Muscle of leg (tissue), 11 donors: ENCODE measurements around the gene SREBF2. TPM values are rescaled to one million over a fixed set of nuclear protein-coding genes. Genes with fewer than 3 reads are reported as not detected.

Source experiments
- DNase-seq: peaks from one replicate; pipeline ENCODE4 v3.0.0; 2013
- H3K27ac ChIP-seq: one replicate; pipeline ENCODE4 v1.5.1; 2013; ENCODE audit warnings: mild to moderate bottlenecking, low read length, control low read depth
- H3K27me3 ChIP-seq: one replicate; pipeline ENCODE4 v1.6.1; 2013; ENCODE audit warnings: low read length; ENCODE audit not compliant: control insufficient read depth, insufficient read depth
- H3K36me3 ChIP-seq: one replicate; pipeline ENCODE4 v1.6.1; 2013; ENCODE audit warnings: low read length; ENCODE audit not compliant: control insufficient read depth, insufficient read depth
- H3K4me1 ChIP-seq: one replicate; pipeline ENCODE4 v1.6.1; 2013; ENCODE audit warnings: low read length; ENCODE audit not compliant: control insufficient read depth, insufficient read depth
- H3K4me3 ChIP-seq: one replicate; pipeline ENCODE4 v1.5.1; 2013; ENCODE audit warnings: low read length, control low read depth
- H3K9me3 ChIP-seq: replicated peaks from 2 replicates; pipeline ENCODE4 v1.6.1; 2013; ENCODE audit warnings: low read depth, low read length; ENCODE audit not compliant: control insufficient read depth
- WGBS: methylation state at CpG from one replicate; pipeline ENCODE4 v1.1.5; 2013; ENCODE audit warnings: missing lambda C conversion rate; ENCODE audit not compliant: insufficient coverage; 5-methylcytosine and 5-hydroxymethylcytosine counted together
- polyA plus RNA-seq, 8 donors: library from polyadenylated mRNA; unstranded; fragments of 120-200 nt; gene quantifications; one replicate each; pipeline versions ENCODE4 v1.2.1 to v1.2.3, GENCODE V29; 2013; ENCODE audit warnings: inconsistent platforms in 1 of 8, low replicate concordance in 1 of 8; ENCODE audit not compliant: insufficient read length in 8 of 8, insufficient read depth in 1 of 8
- total RNA-seq: library from RNA; stranded (reverse); fragments of 120-200 nt; gene quantifications from one replicate; pipeline ENCODE4 v1.2.4, GENCODE V29; 2013

Gene SREBF2
- total and polyA plus RNA-seq, 9 donors, result 30.9 to 106 (median 81.2) TPM

GRCh38 chr22:41840216-41840615 lies 7.3 kb downstream of the SREBF2 start:
- WGBS, result 87% methylated on average over 4 of the region's 5 CpGs
- Histone ChIP-seq H3K27me3 (no peaks in the 10 kb centered on the region), H3K36me3 (peaks cover 50% of the 10 kb centered on the region), H3K4me1 (peaks cover 6% of the 10 kb centered on the region), H3K9me3 (no peaks in the 10 kb centered on the region), H3K27ac (peak overlapping the region; percentile 1), H3K4me3 (no peak overlapping the region)
- no peak for DNase-seq

GRCh38 chr22:41841085-41841712 lies 8.3 kb downstream of the SREBF2 start:
- H3K27ac ChIP-seq, result no peak overlapping the region
- no peaks in the 10 kb centered on the region for H3K9me3 ChIP-seq
- no CpG with 5 or more reads among the region's 3 CpGs for WGBS
- H3K4me3 ChIP-seq, result no peak overlapping the region
- H3K4me1 ChIP-seq, result peaks cover 11% of the 10 kb centered on the region
- H3K36me3 ChIP-seq, result peaks cover 42% of the 10 kb centered on the region
- no peaks in the 10 kb centered on the region for H3K27me3 ChIP-seq
- no peak for DNase-seq

- 88% methylated on average over 5 of the region's 8 CpGs for WGBS
- peaks cover 28% of the 10 kb centered on the region for H3K36me3 ChIP-seq
- H3K9me3 ChIP-seq, result no peaks in the 10 kb centered on the region
- H3K4me1 ChIP-seq, result peaks cover 12% of the 10 kb centered on the region
- no peak overlapping the region for H3K4me3 ChIP-seq
- no peaks in the 10 kb centered on the region for H3K27me3 ChIP-seq
- DNase-seq, result no peak
- H3K27ac ChIP-seq, result no peak overlapping the region
Measured at GRCh38 chr22:41842996-41843970, 10.4 kb downstream of the SREBF2 start.

GRCh38 chr22:41844036-41844435 lies 11.1 kb downstream of the SREBF2 start:
- no CpG with 5 or more reads among the region's 1 CpG for WGBS
- no peak for DNase-seq
- H3K4me1 ChIP-seq, result peaks cover 12% of the 10 kb centered on the region
- no peak overlapping the region for H3K27ac ChIP-seq
- H3K9me3 ChIP-seq, result no peaks in the 10 kb centered on the region
- H3K36me3 ChIP-seq, result peaks cover 23% of the 10 kb centered on the region
- H3K27me3 ChIP-seq, result no peaks in the 10 kb centered on the region
- H3K4me3 ChIP-seq, result no peak overlapping the region

DNA sequence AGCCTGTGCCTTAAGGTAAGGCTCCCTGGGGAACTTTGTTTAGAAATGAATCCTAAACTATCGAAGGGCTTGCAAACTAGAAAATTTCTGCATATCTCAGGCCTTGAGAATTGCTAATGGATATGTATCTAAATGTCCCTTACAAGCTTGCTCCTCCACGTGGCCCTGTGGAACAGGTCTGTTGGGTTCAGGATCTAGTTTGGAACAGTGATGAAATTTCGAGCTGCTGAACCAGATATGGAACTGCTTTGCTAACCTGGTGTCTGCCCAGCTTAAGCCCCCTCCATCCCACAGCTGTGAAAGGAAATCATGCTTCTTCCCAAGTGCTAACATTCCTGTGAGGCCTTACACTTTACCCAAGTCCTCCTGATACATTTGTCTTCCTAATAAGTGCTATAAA lies 11.6 kb downstream of the SREBF2 start:
- H3K9me3 ChIP-seq, result no peaks in the 10 kb centered on the region
- 40% methylated on average over 2 of the region's 3 CpGs for WGBS
- peaks cover 12% of the 10 kb centered on the region for H3K4me1 ChIP-seq
- H3K4me3 ChIP-seq, result no peak overlapping the region
- no peak for DNase-seq
- H3K27me3 ChIP-seq, result no peaks in the 10 kb centered on the region
- peaks cover 19% of the 10 kb centered on the region for H3K36me3 ChIP-seq
- H3K27ac ChIP-seq, result no peak overlapping the region

GRCh38 chr22:41845380-41846267 lies 12.7 kb downstream of the SREBF2 start:
- WGBS, result 74% methylated on average over 3 of the region's 4 CpGs
- no peak for DNase-seq
- Histone ChIP-seq H3K27ac (peak overlapping the region; percentile 17), H3K9me3 (no peaks in the 10 kb centered on the region), H3K27me3 (no peaks in the 10 kb centered on the region), H3K4me3 (no peak overlapping the region), H3K4me1 (peaks cover 11% of the 10 kb centered on the region), H3K36me3 (peaks cover 12% of the 10 kb centered on the region)

DNA sequence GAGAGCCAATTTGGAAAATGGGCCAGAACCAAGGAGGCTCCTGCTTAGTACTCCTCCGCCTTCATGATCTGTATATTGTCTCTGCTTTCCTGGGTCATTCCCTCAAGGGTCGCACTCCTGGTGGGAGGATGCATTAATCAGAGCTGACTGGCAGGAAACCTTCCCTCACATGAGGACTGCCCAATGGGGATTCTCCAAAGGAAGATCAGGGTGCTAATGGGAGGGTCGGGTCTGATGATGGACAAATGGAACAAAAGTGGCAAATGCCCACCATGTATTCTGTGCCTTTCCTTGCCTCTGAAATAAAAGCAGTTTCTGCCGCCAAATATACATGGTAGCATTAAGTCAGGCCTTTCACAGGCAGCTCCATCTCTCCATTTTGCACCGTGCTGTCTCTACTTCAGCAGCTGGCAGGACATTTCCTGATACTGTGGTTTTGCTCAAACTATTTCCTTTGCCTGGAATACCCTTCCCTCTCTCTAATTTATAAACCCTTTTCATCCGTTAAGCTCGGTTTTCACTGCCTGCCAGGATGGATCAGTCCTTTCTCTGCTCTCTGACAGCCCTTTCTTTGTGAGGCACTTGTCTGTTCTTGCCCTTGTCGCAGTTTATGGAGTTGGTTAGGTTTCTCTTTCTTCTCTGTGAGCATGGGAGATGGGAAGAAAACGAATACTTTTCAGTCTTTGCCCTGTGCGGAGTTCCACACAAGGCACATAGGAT lies 13.5 kb downstream of the SREBF2 start:
- Histone ChIP-seq H3K4me3 (no peak overlapping the region), H3K9me3 (no peaks in the 10 kb centered on the region), H3K27ac (peak overlapping the region; percentile 17), H3K27me3 (no peaks in the 10 kb centered on the region), H3K4me1 (peaks cover 6% of the 10 kb centered on the region), H3K36me3 (peaks cover 8% of the 10 kb centered on the region)
- WGBS, result 51% methylated on average over 4 of the region's 10 CpGs
- DNase-seq, result no peak

GRCh38 chr22:41847300-41847699 lies 14.4 kb downstream of the SREBF2 start:
- no peaks in the 10 kb centered on the region for H3K27me3 ChIP-seq
- no CpG with 5 or more reads among the region's 2 CpGs for WGBS
- DNase-seq, result no peak
- no peaks in the 10 kb centered on the region for H3K9me3 ChIP-seq
- H3K4me1 ChIP-seq, result peaks cover 6% of the 10 kb centered on the region
- no peak overlapping the region for H3K4me3 ChIP-seq
- H3K27ac ChIP-seq, result no peak overlapping the region
- H3K36me3 ChIP-seq, result peaks cover 7% of the 10 kb centered on the region

GRCh38 chr22:41848468-41848867 lies 15.6 kb downstream of the SREBF2 start:
- WGBS, result 67% methylated on average over 1 of the region's 5 CpGs
- Histone ChIP-seq H3K27ac (no peak overlapping the region), H3K36me3 (peaks cover 1% of the 10 kb centered on the region), H3K4me3 (no peak overlapping the region), H3K9me3 (no peaks in the 10 kb centered on the region), H3K4me1 (peaks cover 6% of the 10 kb centered on the region), H3K27me3 (no peaks in the 10 kb centered on the region)
- DNase-seq, result no peak
